ENCODE data around the gene GRID2.
A peak's percentile ranks its signal among the peaks of the same experiment; 100 is the strongest.

GRID2 gene

DNA sequence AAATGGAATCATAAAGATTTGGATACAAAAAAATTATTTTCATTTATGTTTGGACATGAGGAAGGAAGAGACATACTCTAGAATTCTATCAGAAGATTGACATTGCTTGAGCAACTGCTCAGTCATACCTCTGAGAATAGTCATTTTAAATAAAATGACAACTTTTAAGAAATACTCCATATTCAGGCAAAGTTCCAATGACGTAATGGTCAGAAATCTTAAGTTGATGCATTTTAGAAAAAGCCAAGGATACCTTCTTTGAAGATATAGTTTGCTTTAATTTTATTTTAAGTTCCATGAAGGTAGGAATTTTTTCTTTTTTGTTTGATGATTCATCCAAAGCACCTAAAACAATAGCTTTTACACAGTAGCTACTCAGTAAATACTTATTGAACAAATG lies 1414.5 kb downstream of the GRID2 start:
- no peak for FAIRE-seq

DNA sequence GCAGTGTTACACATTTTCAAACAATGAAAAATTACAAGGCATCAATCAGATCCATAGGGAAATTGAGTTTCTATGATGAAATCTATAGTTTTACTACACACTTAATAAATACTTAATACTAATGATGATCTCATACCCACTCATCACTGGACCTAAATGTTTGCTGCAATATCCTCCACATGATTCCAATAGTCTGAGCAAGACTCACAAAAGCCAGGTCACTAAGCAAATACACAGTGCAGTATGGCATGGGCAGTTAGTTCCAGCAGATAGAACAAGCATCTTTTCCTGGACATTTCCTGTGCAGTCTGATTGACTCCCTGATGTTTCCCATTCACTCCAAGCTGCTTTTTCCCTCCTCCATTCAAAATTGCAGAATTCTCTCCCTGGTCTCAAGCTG lies 1415.8 kb downstream of the GRID2 start:
- no peak for FAIRE-seq

DNA sequence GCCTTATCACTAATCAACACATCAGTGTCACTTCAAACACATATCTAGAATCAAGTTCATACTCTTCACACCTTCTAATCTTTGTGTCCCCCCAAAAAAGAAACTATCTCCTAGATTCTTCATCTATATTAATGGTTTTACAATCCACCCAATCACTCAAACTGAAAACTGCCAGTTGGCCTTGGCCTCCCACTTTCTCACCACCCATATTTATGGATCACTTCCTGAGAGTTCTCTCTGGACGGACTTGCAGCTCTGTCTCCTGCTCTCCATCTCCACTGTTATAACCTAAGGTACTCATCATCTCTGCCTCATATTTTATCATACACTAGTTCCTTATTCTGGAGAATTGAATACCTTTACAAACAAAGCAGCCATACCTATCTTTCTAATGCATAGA lies 1418.7 kb downstream of the GRID2 start:
- no peak for FAIRE-seq

DNA sequence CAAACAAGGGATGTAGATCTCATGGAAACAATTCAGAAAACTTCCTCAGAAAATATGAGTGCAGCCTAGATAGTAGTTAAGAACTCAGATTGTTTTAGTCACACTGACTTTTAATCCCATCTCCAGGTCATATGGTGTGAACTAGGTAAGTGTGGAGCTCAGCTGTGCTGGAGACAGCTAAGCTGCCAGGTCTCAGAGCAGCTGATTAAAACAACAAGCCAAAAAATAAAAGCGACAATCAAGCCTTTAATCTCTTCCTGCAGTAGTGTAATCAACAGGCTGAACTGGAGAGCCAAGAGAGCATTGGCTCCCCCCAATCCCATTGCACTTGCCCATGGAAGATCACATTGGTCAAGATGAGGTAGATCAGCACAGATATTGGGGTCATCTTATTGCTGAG lies 1426.5 kb downstream of the GRID2 start:
- no peak for FAIRE-seq

DNA sequence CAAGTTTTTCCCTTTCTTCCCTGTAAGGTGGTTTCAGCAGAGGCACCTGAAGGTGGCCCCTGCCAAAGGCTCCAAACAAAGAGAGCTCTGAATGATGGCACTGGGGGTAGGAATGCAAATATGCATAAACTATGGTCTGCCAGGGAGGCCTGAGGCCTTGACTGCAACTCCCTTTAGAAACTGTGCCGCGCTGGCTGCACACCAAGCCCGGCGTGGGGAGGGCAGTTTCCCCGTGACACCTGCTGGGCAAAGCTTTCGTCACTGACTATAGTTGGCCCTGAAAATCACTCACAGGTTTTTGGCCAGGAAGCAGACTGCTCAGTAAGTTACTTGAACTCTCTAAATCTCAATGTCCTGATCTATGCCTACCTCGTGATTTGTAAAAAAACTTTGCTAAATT lies 1427.0 kb downstream of the GRID2 start:
- FAIRE-seq = no peak

DNA sequence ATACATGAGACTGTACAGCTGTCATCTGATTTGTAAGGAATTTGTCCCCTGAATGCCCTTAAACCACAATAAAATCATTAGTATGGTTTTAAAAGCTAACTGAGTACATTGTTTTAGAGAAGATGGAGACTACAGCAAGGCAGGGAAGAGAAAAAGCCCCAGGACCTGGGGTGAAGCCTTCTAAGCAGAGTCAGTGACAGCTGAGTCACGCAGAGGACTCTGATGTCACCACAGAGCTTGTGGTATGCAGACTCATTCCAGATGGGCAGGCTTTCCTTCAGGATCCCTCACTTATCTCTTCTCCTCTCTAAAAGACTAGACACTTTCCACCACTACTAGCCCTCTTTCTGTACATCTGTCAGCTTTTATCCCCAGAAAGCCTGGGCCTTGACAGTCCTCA lies 1427.7 kb downstream of the GRID2 start:
- FAIRE-seq = no peak

DNA sequence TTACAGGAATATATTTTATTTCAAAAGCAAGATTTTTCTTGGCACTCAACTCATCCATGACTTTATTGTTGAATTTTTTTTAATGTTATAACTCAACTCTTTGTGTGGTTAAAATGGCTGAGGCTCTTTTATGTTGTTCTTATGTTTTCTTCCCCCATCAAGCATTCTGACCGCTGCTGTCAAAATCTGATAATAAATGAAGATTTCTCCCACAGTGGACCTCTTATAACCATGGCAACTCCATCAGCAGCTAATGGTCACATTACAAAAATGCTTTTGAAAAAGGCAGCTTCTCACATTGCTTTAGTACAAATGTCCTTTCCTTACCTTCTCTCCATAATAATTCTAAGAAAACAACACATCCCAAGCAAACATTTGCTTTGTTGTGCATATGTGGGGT lies 1428.7 kb downstream of the GRID2 start:
- FAIRE-seq = no peak

DNA sequence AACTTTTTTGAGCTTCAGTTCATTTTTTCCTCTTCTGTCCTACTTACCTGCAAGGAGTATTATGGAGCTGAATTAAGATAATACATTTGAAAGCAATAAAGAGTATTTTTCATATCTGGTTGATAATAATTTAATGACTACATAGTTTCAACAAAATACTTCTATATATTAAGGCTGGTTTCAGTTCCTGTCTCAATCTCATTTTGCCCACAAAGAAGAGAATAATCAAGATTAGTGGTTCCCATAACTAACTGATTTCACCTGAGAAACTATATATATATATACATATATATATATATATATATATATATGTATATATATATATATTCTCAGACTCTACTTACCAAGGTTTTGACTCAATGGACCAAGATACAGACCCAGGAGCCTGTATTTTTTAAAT lies 1437.1 kb downstream of the GRID2 start:
- no peak for FAIRE-seq

DNA sequence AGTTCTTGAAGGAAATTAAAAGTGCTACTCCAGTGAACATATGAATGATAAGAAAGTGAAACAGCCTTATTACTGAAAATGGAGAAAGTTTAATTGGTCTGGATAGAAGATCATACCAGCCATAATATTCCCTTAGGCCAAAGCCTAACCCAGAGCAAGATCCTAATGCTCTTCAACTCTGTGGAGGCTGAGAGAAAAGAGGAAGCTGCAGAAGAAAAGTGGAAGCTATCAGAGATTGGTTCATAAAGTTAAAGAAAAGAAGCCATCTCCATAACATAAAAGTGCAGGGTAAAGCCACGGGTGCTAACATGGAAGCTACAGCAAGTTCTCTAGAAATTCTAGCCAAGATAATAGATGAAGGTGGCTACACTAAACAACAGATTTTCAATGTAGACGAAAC lies 1439.3 kb downstream of the GRID2 start:
- no peak for FAIRE-seq

DNA sequence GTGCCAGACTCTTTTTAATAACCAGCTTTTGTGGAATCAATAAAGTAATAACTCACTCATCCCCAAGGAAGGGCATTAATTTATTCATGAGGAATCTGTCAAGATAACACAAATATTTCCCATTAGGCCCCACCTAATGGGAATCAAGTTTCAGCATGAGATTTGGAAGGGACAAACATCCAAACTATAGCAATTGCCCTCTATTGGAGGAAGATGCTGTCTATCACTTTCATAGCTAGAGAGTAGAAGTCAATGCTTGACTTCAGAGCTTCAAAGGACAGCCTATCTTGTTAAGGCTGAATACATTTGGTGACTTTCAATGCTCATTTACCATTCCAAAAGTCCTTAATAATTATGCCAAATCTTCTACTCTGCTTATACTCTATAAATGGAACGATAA lies 1439.9 kb downstream of the GRID2 start:
- FAIRE-seq = no peak

DNA sequence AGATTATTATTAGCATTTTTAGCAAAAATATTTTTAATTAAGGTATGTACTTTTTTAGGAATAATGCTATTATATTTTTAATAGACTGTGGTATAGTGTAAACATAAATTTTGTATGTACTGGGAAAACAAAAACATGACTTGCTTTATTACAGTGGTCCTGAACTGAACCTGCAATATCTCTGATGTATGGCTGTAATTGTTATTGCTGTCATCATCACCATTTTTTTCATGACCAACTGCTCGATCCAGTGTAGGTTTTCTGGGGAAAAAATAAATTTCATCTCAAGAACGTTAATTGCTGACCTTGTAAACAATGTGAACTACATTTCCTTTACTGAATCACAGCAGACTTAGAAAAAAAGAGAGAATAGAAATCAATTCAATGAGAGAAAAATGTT lies 1441.2 kb downstream of the GRID2 start:
- no peak for FAIRE-seq

DNA sequence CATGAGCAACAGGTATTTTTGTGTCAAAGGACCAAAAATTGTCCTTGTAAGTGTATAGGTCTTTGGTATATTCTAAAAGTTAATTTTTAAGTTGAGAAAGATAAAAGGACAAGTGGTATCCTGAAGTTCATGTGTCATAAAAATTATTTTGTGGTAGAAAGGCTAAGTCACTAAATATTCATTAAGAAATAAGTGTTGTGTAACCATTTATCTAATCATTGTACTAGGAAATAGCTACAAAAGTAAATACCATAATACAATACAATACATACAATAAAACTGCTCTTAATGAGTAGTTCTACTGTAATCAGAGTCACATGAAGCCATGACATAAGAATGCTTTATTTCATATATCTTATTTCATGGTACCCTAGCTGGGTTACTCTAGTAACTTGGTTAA lies 1442.3 kb downstream of the GRID2 start:
- no peak for FAIRE-seq

DNA sequence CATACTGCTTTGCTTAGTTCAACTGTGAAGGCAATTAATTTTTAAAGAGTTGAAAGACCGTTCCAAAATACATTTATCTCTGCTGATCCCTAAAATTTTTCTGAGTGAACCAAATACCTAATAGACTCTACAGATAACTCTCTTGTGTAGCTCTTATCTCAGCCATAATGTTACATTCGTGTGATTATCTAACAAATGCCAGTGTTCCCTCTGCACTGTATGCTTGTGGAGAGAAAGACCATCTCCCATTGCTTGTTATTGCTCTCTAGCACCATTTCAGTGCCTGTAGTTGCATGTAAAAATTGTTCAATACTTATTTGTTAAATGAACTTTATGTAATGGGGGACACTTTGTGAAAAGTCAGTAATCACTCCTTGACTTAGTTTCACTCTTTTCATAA lies 1443.5 kb downstream of the GRID2 start:
- no peak for FAIRE-seq

DNA sequence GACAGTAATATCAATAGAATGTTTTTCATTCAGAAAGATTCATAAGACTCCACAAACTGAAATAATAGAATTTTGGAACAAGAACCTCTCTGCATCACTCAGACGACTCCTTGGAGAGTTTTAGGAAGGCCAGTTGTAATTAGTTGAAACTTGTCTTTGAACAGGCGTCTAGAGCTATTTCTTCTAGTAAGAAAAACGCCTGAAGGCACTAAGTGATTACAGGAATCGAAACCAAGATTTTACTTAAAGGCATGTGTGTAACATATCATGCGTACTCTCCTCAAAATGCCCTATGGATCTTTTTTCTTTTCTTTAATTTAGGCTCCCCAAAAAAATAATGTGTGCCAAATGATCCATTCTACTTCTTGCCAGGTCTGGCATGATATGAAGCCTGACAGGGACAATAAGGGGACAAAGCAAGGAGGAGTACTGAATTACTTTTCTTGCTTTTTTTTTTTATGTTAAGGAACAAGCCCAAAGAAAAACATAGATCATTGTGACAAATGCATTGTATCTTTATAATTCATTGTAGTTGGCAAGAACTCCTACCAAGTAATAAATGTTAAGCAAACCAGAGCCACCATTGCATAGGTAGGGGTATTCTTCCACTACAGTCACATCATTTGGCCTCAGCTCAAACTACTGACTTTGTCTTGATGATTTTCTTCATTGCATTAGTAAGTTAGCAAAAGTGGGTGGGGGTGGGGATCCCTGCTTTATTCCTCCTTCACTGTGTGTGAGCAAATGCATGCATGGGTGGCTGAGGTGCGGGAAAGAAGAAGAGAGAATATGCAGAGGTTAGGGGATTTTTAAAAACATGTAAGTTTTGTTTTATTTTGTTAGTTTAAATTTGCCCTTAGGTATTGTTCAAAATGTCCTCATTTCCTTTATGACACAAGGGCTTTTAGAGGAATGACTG lies 1444.9 kb downstream of the GRID2 start:
- FAIRE-seq = no peak

DNA sequence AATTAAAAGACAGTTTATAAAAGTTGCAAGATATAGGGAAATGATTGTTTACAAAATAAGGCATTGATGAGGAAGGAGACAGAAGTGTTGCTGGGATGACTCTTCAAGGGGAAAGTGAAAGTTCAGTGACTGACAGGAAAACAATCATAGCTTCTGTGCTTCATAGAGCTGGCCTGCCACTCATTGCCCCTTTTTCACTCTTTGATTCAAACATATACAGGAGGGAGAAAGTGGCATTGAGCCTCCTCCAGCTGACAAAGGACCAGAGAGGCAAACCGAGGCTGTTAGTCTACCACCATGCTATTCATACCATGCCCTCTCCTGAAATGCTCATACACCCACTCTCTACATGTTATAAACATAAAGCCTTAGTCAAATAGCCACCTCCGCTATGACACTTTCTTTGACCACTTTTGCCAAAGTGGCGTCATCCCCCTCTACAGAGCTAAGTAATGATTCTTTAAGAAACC lies 1445.6 kb downstream of the GRID2 start:
- FAIRE-seq = no peak

DNA sequence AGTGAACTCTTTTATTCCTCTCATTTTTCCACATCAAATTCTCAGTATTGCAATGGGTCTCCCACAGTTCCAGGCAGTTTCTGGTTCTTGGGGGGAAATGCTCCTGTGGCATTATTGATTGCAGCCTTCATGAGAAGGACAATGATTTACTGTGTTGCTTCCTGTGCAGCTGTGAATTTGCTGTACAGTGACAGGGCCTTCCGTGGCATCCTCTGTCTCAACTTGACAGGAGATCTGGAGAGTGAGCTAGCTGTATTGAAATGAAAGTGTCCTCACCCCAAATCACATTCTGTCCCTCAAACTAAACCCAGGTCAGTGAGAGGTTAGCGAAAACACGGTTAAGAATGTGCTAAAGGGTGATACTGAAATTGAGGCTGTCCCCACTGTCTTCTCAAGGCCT lies 1447.6 kb downstream of the GRID2 start:
- no peak for FAIRE-seq

DNA sequence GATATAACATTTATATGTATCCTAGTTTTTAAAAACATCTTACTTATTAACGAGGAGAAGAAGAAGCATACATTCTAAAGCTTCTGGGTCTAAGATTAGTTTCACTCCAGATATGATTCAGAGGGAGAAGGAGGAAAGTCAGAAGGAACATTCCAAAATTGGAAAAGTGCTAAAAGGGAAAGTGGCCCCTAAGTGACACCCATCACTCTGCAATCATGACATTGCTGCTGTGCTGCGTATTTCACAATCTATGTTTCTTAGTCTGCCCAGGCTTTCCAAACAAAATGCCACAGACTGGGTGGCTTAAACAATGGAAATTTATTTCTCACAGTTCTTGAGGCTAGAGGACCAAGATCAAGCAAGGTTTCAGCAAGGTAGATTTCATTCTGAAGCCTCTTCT lies 1452.3 kb downstream of the GRID2 start:
- FAIRE-seq = no peak

DNA sequence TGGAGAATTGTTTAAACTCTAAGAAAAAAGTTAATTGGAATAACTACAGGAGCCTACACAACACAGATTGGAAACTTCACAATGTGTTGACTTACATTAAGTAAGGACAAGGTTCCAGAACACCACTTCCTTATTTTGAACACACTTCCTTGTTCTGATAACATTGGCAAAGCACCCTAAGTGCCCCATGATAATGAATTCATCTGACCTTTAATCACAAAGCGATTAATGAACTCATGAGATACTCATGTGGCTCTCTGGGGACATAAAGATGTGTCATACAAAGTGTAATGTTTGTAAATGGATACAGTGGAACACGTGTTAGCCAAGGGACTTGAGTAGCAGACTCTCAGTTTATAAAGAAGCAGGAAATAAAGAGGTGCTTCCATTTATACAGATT lies 1455.7 kb downstream of the GRID2 start:
- FAIRE-seq = no peak

DNA sequence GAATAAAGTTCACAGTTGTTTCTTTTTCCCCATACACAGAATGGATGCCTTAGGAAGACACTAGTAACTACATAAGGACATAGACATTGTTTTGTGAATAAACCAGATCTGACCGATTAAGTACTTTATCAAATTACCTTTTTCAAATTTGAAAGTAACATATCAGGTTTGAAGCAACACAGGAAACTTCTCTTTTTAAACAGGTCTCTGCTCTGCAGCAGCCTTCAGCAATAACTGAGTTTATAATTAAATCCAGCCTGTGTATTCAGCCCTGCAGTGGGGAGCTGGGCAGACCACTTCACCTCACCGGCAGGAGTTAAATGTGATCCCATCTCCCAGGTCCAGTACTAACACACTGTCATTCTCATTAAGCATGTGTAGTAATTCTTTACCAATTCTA lies 1456.5 kb downstream of the GRID2 start:
- no peak for FAIRE-seq

DNA sequence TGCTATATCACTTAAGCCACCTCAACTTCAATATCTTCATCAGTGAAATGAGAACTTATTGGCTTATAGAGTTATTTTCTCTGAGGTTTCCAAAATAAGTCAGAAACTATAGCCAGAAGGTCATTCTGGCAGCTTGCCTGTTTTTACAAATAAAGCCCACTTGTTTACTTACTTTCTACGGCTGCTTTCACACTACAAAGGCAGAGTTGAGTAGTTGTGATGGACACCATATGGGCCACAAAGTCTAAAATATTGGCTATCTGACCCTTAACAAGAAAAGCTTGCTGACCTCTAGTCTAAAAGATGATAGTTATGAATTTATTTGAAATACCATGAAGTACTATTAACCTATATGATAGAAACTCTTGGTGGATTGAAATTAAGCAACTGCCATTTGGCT lies 1457.5 kb downstream of the GRID2 start:
- FAIRE-seq = no peak

DNA sequence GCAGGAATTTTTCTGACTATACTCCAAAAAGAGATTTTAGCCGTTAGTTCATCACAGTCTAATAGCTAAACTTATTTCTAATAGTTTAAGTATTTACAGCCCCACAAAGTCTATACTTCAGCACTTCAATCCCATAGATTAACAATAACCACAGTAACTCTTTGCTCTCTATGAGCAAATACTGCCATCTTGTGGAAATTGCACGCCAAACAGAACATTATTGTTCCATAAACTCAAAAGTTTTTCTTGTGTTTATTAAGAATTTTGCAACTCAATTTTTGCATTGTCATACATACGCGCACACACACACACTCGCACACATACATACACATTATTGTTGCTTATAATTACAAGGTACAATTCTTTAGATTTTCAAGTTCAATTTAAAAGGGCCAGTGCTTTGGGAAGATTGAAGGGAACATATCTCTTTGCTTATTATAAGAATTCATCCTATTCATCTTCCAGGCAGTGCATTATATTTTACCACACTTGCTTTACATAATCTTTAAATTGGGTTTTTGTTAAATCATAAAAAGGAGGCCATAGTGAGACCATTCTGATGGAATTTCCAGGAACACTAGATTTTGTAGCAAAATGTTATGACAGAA lies 1461.0 kb downstream of the GRID2 start:
- peak; percentile 87 for FAIRE-seq

DNA sequence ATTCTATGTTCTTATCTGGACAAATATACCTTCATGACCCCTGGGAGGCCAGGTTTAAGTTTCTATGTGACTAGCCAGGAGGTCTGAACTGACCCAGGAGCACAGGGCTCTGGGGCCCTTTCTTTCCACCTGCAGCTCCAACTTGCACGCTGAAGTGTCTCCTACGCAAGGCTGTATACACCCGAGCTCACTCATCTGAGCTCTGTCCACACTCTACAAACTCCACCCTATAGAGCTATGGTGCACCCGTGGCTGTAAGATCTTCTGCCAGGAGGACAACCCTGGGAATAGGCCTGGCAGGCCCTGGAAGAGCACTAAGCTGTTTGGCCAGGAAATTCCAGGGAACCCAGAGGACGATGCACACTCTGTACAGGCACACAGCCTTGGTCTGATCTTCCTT lies 1464.2 kb downstream of the GRID2 start:
- FAIRE-seq = no peak

DNA sequence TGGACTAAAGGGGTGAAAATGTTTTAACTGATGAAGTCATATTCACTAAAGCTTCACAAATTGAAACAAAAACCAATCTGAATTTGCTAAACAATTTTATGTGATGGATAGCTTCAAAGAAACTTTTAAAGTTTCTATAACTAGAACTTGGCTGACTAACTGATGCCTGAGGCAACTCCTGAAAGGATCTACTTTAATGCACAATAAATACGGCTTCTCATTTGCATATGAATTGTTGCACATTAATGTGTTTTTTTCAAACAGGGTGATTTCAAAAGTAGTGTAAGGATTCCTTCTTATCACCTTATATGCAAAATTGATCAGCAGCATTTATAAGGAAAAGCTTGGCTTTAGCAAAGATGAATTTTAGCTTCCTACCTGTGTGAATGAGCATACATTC lies 1466.4 kb downstream of the GRID2 start:
- FAIRE-seq = no peak

DNA sequence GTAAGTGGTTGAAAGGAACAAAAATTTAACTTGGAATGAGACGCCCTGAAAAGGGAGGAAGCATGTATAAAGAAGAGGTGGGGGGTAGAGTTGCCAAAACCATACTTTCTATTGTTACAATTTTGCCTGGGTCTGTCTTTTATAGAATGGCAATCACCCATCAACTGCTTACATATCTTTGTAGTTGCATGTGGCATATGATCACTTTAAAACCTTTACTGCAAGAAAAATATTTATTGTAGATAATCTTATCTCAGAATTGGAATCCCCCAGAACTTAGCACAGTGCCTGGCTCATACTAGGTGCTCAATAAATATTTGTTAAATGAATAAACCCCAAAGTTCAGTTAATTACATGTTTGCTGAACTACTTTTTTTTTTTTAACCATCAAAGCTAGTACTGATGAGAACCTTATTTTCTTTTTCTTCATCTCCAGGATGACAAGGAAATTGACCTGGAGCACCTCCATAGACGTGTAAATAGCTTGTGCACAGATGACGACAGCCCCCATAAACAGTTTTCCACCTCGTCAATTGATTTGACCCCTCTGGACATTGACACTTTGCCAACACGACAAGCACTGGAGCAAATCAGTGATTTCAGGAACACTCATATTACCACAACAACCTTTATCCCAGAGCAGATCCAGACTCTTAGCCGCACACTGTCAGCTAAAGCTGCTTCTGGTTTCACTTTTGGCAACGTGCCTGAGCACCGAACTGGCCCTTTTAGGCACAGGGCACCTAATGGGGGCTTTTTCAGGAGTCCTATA lies 1468.1 kb downstream of the GRID2 start:
- no peak for FAIRE-seq

Measured in G401.6 (cell line).